Neural cell (in vitro differentiated cells): Measurements from ENCODE around the gene FMO2. TPM values are rescaled to one million over a fixed set of nuclear protein-coding genes. Genes with fewer than 3 reads are reported as not detected.

Experiments used
- H2AFZ ChIP-seq: fragments of 200-600, 300-800 bp; sonication (generic), shearing (Covaris generic); 2 replicates; pipeline ENCODE4 v1.6.0; 2014; ENCODE audit warnings: low read depth, mild to moderate bottlenecking, antibody characterized with exemption, low read length, moderate library complexity
- H3F3A ChIP-seq: fragments of 200-600 bp; shearing (Covaris generic); 2 replicates; pipeline ENCODE4 v1.6.1; 2016; ENCODE audit warnings: mild to moderate bottlenecking, moderate library complexity, mixed read lengths, antibody characterized with exemption, low read length; ENCODE audit not compliant: insufficient read depth, poor library complexity, severe bottlenecking
- H3K27ac ChIP-seq: fragments of 200-600, 300-800 bp; sonication (generic), shearing (Covaris generic); 2 replicates; pipeline ENCODE4 v1.5.1; 2014; ENCODE audit warnings: mild to moderate bottlenecking, low read length, moderate library complexity
- H3K27me3 ChIP-seq: fragments of 300-800, 200-600 bp; sonication (generic), shearing (Covaris generic); 2 replicates; pipeline ENCODE4 v1.6.0; 2014; ENCODE audit warnings: mild to moderate bottlenecking, low read depth, low read length, moderate library complexity; ENCODE audit not compliant: insufficient read depth
- H3K36me3 ChIP-seq: fragments of 300-800, 200-600 bp; sonication (generic), shearing (Covaris generic); 2 replicates; pipeline ENCODE4 v1.5.1; 2014; ENCODE audit warnings: mild to moderate bottlenecking, antibody characterized with exemption, low read length, moderate library complexity; ENCODE audit not compliant: insufficient read depth
- H3K4me2 ChIP-seq: fragments of 300-800, 200-600 bp; sonication (generic), shearing (Covaris generic); 2 replicates; pipeline ENCODE4 v1.6.0; 2014; ENCODE audit warnings: mild to moderate bottlenecking, low read length
- H3K4me3 ChIP-seq: fragments of 300-800, 200-600 bp; sonication (generic), shearing (Covaris generic); 2 replicates; pipeline ENCODE4 v1.5.1; 2014; ENCODE audit warnings: mild to moderate bottlenecking, low read length, moderate library complexity
- H3K79me2 ChIP-seq: fragments of 200-600 bp; shearing (Covaris generic); replicated peaks from 2 replicates; pipeline ENCODE4 v1.6.0; 2014; ENCODE audit warnings: mild to moderate bottlenecking, low read length, moderate library complexity; ENCODE audit not compliant: insufficient read depth
- H3K9ac ChIP-seq: fragments of 300-800, 200-600 bp; sonication (generic), shearing (Covaris generic); 2 replicates; pipeline ENCODE4 v1.6.1; 2016; ENCODE audit warnings: mild to moderate bottlenecking, low read length, mixed read lengths
- H3K9me2 ChIP-seq: fragments of 200-600 bp; shearing (Covaris generic); 2 replicates; pipeline ENCODE4 v1.6.1; 2016; ENCODE audit warnings: mild to moderate bottlenecking, low read length, mixed read lengths; ENCODE audit not compliant: insufficient read depth
- H3K9me3 ChIP-seq: fragments of 200-600, 300-800 bp; sonication (generic), shearing (Covaris generic); 2 replicates; pipeline ENCODE4 v1.6.1; 2016; ENCODE audit warnings: mild to moderate bottlenecking, mixed run types, low read length, moderate library complexity, mixed read lengths
- H4K20me1 ChIP-seq: fragments of 200-600 bp; shearing (Covaris generic); 2 replicates; pipeline ENCODE4 v1.6.1; 2016; ENCODE audit warnings: mild to moderate bottlenecking, mixed run types; ENCODE audit not compliant: insufficient read depth
- EP300 ChIP-seq: fragments of 450-650 bp; conservative IDR thresholded peaks from 2 replicates; pipeline ENCODE4 v1.6.1; 2014; ENCODE audit warnings: antibody characterized with exemption, mild to moderate bottlenecking, moderate library complexity; ENCODE audit not compliant: poor library complexity, severe bottlenecking
- EZH2 ChIP-seq: fragments of 200-600, 300-800 bp; shearing (Covaris generic), sonication (generic); IDR thresholded peaks from 2 replicates; pipeline ENCODE4 v1.6.1; 2014; ENCODE audit warnings: antibody characterized with exemption, low read length, borderline replicate concordance, mild to moderate bottlenecking; ENCODE audit not compliant: insufficient read depth, poor library complexity, severe bottlenecking
- MXI1 ChIP-seq: fragments of 450-650 bp; conservative IDR thresholded peaks from 2 replicates; pipeline ENCODE4 v1.6.1; 2014; ENCODE audit warnings: antibody characterized with exemption, mild to moderate bottlenecking; ENCODE audit not compliant: poor library complexity, severe bottlenecking
- POLR2AphosphoS5 ChIP-seq: IDR thresholded peaks from 2 replicates; pipeline ENCODE4 v1.6.1; 2012
- RAD21 ChIP-seq: fragments of 450-650 bp; conservative IDR thresholded peaks from 2 replicates; pipeline ENCODE4 v1.6.1; 2014; ENCODE audit warnings: antibody characterized with exemption, mild to moderate bottlenecking, moderate library complexity
- SMC3 ChIP-seq: fragments of 450-650 bp; conservative IDR thresholded peaks from 2 replicates; pipeline ENCODE4 v1.6.1; 2014; ENCODE audit warnings: antibody characterized with exemption, mild to moderate bottlenecking, moderate library complexity; ENCODE audit not compliant: poor library complexity
- TAF1 ChIP-seq: IDR thresholded peaks from 2 replicates; pipeline ENCODE4 v1.6.1; 2012; ENCODE audit warnings: low read depth
- polyA plus RNA-seq: library from polyadenylated mRNA; depleted of rRNA; stranded (reverse); fragments of >200 nt; gene quantifications from 2 replicates; pipeline ENCODE4 v1.2.3, GENCODE V29; 2014
- TF ChIP-seq, protein P1 (sequence below): IDR thresholded peaks from 2 replicates; pipeline ENCODE4 v1.6.1; 2012; ENCODE audit warnings: borderline replicate concordance
- TF ChIP-seq, protein P2 (sequence below): fragments of 450-650 bp; IDR thresholded peaks from 2 replicates; pipeline ENCODE4 v1.5.1; 2014; ENCODE audit warnings: antibody characterized with exemption, mild to moderate bottlenecking, moderate library complexity; ENCODE audit not compliant: poor library complexity, severe bottlenecking

Gene FMO2
- polyA plus RNA-seq, 1 donor from 2014 or later, result not detected

DNA sequence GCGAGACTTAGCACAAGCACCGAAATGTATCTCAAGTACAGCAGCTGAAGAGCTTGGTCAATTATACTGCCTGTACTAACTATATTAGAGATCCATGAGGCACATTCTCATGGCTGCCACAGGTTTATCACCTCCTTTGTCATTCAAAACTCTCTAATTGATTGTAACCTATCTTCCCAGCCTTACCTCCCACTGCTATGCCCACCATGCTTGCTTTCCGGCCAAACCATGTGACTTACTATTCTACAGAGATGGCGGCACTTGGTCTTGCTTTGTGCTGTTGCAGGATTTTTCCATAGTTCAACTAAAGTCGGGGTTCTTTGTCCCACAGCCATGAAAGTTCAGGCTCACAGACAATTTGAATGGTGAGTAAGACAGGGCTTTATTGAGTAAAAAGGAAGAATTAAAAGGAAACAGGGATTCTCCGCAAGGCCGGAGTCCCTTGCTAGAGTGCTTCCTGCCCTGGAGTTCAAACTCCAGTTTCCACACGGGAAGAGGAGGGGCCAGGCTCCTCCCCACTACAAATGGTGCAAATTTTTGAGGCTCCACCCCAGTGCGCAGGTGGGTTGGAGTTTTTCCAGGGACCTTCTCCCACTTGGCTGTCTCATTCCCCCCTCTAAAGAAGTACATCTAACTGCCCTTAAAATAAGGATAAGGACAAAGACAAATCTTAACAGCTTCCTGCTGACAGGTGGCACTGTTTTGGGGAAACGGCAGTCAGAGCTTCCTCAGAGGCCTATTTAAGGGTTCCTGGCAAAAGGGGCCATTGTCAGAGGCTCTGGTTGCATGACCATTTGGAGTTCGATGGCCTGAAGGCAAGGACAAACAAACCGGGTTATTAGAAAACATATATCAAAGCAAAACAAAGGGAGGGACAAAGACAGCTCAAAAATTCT lies 28.7 kb downstream of the FMO2 start:
- no peak for TF ChIP-seq MXI1
- Histone ChIP-seq H3K9ac (no peak overlapping the region), H3K27ac (no peak overlapping the region), H3F3A (no peaks in the 10 kb centered on the region), H3K36me3 (no peaks in the 10 kb centered on the region), H3K79me2 (no peaks in the 10 kb centered on the region), H3K9me3 (no peaks in the 10 kb centered on the region), H4K20me1 (no peaks in the 10 kb centered on the region), H2AFZ (no peak overlapping the region), H3K4me3 (no peak overlapping the region), H3K4me2 (no peak overlapping the region), H3K9me2 (no peaks in the 10 kb centered on the region), H3K27me3 (no peaks in the 10 kb centered on the region)

DNA sequence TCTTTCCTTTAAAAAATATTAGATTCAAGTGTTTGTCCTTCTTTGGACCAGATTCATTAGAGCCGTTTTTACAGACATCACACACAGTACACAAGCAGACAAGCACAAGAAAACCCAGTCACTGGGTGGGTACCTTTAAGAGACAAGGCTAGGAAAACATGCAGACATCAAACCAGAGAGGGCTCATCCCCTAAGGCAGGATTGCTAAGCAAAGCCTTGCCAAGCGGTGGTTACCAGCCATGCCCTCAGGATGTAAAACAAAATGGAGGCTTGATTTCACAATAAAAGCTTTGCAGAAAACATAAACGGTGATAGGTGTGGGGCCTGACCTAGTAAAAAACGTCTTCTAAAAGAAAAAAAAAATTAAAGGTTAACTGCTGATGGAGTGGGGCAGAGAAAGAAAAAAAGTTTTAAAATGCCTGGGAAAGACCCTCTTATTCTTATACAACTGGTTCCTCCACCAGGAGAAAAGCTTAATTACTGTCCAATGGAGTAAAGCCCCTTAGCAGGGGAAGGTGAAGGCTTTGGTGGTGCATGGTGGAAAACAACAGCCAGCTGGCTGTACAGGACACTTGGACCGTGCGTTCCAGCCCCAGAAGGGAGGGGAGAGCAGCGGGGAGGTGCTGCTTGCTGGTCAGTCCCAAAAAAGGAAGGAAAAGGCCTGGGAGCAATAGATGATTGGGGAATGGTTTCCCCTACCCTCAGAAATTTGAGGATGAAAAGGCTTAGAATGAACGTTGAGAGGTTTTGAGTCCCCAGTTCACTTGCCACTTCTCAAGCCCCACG lies 32.8 kb downstream of the FMO2 start:
- Histone ChIP-seq H3K27ac (no peak overlapping the region), H3K4me2 (no peak overlapping the region), H3K9me2 (no peaks in the 10 kb centered on the region), H3K36me3 (no peaks in the 10 kb centered on the region), H3K9me3 (no peaks in the 10 kb centered on the region), H4K20me1 (no peaks in the 10 kb centered on the region), H3K79me2 (no peaks in the 10 kb centered on the region), H3K4me3 (no peak overlapping the region), H2AFZ (no peak overlapping the region), H3K27me3 (no peaks in the 10 kb centered on the region), H3K9ac (no peak overlapping the region), H3F3A (no peaks in the 10 kb centered on the region)
- TF ChIP-seq RAD21 (no peak), EP300 (no peak), MXI1 (no peak), POLR2AphosphoS5 (no peak), EZH2 (no peak), SMC3 (no peak), TAF1 (no peak)
- TF ChIP-seq, protein P1, sequence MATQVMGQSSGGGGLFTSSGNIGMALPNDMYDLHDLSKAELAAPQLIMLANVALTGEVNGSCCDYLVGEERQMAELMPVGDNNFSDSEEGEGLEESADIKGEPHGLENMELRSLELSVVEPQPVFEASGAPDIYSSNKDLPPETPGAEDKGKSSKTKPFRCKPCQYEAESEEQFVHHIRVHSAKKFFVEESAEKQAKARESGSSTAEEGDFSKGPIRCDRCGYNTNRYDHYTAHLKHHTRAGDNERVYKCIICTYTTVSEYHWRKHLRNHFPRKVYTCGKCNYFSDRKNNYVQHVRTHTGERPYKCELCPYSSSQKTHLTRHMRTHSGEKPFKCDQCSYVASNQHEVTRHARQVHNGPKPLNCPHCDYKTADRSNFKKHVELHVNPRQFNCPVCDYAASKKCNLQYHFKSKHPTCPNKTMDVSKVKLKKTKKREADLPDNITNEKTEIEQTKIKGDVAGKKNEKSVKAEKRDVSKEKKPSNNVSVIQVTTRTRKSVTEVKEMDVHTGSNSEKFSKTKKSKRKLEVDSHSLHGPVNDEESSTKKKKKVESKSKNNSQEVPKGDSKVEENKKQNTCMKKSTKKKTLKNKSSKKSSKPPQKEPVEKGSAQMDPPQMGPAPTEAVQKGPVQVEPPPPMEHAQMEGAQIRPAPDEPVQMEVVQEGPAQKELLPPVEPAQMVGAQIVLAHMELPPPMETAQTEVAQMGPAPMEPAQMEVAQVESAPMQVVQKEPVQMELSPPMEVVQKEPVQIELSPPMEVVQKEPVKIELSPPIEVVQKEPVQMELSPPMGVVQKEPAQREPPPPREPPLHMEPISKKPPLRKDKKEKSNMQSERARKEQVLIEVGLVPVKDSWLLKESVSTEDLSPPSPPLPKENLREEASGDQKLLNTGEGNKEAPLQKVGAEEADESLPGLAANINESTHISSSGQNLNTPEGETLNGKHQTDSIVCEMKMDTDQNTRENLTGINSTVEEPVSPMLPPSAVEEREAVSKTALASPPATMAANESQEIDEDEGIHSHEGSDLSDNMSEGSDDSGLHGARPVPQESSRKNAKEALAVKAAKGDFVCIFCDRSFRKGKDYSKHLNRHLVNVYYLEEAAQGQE, result no peak
- TF ChIP-seq, protein P2, sequence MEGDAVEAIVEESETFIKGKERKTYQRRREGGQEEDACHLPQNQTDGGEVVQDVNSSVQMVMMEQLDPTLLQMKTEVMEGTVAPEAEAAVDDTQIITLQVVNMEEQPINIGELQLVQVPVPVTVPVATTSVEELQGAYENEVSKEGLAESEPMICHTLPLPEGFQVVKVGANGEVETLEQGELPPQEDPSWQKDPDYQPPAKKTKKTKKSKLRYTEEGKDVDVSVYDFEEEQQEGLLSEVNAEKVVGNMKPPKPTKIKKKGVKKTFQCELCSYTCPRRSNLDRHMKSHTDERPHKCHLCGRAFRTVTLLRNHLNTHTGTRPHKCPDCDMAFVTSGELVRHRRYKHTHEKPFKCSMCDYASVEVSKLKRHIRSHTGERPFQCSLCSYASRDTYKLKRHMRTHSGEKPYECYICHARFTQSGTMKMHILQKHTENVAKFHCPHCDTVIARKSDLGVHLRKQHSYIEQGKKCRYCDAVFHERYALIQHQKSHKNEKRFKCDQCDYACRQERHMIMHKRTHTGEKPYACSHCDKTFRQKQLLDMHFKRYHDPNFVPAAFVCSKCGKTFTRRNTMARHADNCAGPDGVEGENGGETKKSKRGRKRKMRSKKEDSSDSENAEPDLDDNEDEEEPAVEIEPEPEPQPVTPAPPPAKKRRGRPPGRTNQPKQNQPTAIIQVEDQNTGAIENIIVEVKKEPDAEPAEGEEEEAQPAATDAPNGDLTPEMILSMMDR, result no peak
